WTC11 (cell line): ENCODE data around the gene HPGD.

Experiments used
- ATF1 ChIP-seq: sonication (generic); formaldehyde crosslinking; IDR thresholded peaks from 2 replicates; pipeline ENCODE4 v1.8.1; 2023; ENCODE audit warnings: mild to moderate bottlenecking, moderate library complexity, missing genetic modification reagents
- ATF2 ChIP-seq: sonication (generic); formaldehyde crosslinking; IDR thresholded peaks from 2 replicates; pipeline ENCODE4 v1.8.1; 2022; ENCODE audit warnings: low read depth, missing genetic modification reagents, borderline replicate concordance
- FOXJ3 ChIP-seq: sonication (generic); formaldehyde crosslinking; IDR thresholded peaks from 2 replicates; pipeline ENCODE4 v1.9.0; 2021; ENCODE audit warnings: missing genetic modification reagents, mild to moderate bottlenecking, borderline replicate concordance
- HMGXB4 ChIP-seq: sonication (generic); formaldehyde crosslinking; IDR thresholded peaks from 2 replicates; pipeline ENCODE4 v1.8.1; 2023; ENCODE audit warnings: mild to moderate bottlenecking, moderate library complexity, missing genetic modification reagents
- MAX ChIP-seq: sonication (generic); formaldehyde crosslinking; IDR thresholded peaks from 2 replicates; pipeline ENCODE4 v1.8.0; 2022; ENCODE audit warnings: mild to moderate bottlenecking, missing genetic modification reagents
- PREB ChIP-seq: sonication (generic); formaldehyde crosslinking; IDR thresholded peaks from 2 replicates; pipeline ENCODE4 v1.8.1; 2022; ENCODE audit warnings: mild to moderate bottlenecking, missing genetic modification reagents, moderate library complexity, borderline replicate concordance
- SMAD4 ChIP-seq: sonication (generic); formaldehyde crosslinking; IDR thresholded peaks from 2 replicates; pipeline ENCODE4 v1.8.0; 2022; ENCODE audit warnings: mild to moderate bottlenecking, missing genetic modification reagents
- SP1 ChIP-seq: sonication (generic); formaldehyde crosslinking; conservative IDR thresholded peaks from 2 replicates; pipeline ENCODE4 v1.8.1; 2022; ENCODE audit warnings: missing genetic modification reagents
- TCF7 ChIP-seq: sonication (generic); formaldehyde crosslinking; IDR thresholded peaks from 2 replicates; pipeline ENCODE4 v1.8.0; 2022; ENCODE audit warnings: mild to moderate bottlenecking, low read depth, missing genetic modification reagents, moderate library complexity
- ZNF396 ChIP-seq: fragments of 250-450 bp; sonication (Bioruptor Pico); IDR thresholded peaks from 2 replicates; pipeline ENCODE4 v1.8.0; 2021; ENCODE audit warnings: mild to moderate bottlenecking, moderate library complexity, borderline replicate concordance
- TF ChIP-seq, protein P1 (sequence below): fragments of 200-600 bp; IDR thresholded peaks from 2 replicates; pipeline ENCODE4 v1.8.0; 2022; ENCODE audit warnings: antibody characterized with exemption
- TF ChIP-seq, protein P2 (sequence below): sonication (generic); formaldehyde crosslinking; conservative IDR thresholded peaks from 2 replicates; pipeline ENCODE4 v1.8.1; 2023; ENCODE audit warnings: mild to moderate bottlenecking, low read depth, missing genetic modification reagents, moderate library complexity
- TF ChIP-seq, protein P3 (sequence below): sonication (generic); formaldehyde crosslinking; IDR thresholded peaks from 2 replicates; pipeline ENCODE4 v1.8.1; 2023; ENCODE audit warnings: mild to moderate bottlenecking, missing genetic modification reagents, moderate library complexity
- TF ChIP-seq, protein P4 (sequence below): sonication (generic); formaldehyde crosslinking; IDR thresholded peaks from 2 replicates; pipeline ENCODE4 v1.8.1; 2022; ENCODE audit warnings: low read depth, mild to moderate bottlenecking, moderate library complexity, missing genetic modification reagents, borderline replicate concordance

- TF ChIP-seq, protein P1, sequence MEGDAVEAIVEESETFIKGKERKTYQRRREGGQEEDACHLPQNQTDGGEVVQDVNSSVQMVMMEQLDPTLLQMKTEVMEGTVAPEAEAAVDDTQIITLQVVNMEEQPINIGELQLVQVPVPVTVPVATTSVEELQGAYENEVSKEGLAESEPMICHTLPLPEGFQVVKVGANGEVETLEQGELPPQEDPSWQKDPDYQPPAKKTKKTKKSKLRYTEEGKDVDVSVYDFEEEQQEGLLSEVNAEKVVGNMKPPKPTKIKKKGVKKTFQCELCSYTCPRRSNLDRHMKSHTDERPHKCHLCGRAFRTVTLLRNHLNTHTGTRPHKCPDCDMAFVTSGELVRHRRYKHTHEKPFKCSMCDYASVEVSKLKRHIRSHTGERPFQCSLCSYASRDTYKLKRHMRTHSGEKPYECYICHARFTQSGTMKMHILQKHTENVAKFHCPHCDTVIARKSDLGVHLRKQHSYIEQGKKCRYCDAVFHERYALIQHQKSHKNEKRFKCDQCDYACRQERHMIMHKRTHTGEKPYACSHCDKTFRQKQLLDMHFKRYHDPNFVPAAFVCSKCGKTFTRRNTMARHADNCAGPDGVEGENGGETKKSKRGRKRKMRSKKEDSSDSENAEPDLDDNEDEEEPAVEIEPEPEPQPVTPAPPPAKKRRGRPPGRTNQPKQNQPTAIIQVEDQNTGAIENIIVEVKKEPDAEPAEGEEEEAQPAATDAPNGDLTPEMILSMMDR: no peak
- TF ChIP-seq PREB (no peak), ATF1 (CRISPR knock-in tag) (no peak), TCF7 (CRISPR knock-in tag) (no peak), SP1 (CRISPR knock-in tag) (no peak), HMGXB4 (no peak), ATF2 (CRISPR knock-in tag) (no peak), FOXJ3 (CRISPR knock-in tag) (no peak), SMAD4 (no peak), MAX (CRISPR knock-in tag) (no peak), ZNF396 (CRISPR knock-in tag) (no peak)
- TF ChIP-seq, protein P2, sequence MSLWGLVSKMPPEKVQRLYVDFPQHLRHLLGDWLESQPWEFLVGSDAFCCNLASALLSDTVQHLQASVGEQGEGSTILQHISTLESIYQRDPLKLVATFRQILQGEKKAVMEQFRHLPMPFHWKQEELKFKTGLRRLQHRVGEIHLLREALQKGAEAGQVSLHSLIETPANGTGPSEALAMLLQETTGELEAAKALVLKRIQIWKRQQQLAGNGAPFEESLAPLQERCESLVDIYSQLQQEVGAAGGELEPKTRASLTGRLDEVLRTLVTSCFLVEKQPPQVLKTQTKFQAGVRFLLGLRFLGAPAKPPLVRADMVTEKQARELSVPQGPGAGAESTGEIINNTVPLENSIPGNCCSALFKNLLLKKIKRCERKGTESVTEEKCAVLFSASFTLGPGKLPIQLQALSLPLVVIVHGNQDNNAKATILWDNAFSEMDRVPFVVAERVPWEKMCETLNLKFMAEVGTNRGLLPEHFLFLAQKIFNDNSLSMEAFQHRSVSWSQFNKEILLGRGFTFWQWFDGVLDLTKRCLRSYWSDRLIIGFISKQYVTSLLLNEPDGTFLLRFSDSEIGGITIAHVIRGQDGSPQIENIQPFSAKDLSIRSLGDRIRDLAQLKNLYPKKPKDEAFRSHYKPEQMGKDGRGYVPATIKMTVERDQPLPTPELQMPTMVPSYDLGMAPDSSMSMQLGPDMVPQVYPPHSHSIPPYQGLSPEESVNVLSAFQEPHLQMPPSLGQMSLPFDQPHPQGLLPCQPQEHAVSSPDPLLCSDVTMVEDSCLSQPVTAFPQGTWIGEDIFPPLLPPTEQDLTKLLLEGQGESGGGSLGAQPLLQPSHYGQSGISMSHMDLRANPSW (CRISPR knock-in tag): no peak
- TF ChIP-seq, protein P3, sequence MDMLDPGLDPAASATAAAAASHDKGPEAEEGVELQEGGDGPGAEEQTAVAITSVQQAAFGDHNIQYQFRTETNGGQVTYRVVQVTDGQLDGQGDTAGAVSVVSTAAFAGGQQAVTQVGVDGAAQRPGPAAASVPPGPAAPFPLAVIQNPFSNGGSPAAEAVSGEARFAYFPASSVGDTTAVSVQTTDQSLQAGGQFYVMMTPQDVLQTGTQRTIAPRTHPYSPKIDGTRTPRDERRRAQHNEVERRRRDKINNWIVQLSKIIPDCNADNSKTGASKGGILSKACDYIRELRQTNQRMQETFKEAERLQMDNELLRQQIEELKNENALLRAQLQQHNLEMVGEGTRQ (CRISPR knock-in tag): no peak
- TF ChIP-seq, protein P4, sequence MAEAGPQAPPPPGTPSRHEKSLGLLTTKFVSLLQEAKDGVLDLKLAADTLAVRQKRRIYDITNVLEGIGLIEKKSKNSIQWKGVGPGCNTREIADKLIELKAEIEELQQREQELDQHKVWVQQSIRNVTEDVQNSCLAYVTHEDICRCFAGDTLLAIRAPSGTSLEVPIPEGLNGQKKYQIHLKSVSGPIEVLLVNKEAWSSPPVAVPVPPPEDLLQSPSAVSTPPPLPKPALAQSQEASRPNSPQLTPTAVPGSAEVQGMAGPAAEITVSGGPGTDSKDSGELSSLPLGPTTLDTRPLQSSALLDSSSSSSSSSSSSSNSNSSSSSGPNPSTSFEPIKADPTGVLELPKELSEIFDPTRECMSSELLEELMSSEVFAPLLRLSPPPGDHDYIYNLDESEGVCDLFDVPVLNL: no peak
These were observed 71.5 kb downstream of the HPGD start for GRCh38 chr4:174450786-174451125.
